GM12874 (cell line): ENCODE measurements around the gene KIAA1217.

Experiments
- CTCF ChIP-seq: IDR thresholded peaks from 2 replicates; pipeline ENCODE4 v1.5.1; 2011; ENCODE audit warnings: low read depth, mild to moderate bottlenecking, control low read depth, low read length, moderate library complexity; ENCODE audit not compliant: insufficient read depth

Gene KIAA1217

DNA sequence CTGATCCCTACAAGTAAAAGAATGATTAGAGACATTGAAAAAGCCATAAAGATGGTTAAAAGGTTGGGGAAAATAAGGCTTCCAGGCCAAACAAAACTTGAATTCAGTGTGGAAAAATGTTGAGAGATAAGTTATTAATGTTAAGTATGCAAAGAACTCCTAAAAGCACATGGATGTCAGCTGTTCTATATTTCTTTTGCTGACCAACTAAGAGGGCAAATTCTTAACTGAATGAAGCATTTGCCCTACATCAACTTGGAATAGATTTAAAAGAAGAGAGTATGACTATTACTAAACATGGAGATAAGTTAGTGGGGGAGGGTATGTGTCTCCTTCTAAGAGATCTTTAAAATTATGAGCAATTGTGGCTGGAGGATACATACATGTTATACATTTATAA, 124.8 kb downstream of the KIAA1217 start:
- no peak for TF ChIP-seq CTCF

DNA sequence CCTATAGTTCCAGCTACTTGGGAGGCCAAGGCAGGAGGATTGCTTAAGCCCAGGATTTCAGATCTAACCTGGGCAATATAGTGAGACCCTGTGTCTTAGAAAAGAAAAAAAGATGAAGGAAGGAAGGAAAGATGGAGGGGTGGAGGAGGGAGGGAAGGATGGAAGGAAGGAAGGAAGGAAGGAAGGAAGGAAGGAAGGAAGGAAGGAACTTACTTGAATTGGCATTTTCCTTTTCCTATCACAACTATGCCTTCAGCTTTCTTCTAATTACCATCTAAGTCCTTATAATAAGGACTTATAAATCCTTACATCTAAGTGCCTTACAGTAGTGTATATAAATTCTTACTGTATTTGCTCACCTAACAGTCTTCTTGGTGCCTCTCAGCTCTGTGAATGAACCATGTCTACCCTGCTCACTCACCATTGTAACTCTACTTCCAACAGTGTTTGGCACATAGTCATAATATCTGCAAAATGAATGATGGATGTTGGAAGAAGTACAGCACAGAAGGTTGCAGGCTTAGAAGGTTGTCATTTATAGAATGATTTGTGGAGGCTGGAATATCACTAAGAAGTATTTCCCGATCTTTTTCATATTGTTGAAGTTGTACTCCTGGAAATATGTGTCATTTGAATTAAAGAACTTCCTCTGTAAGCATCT, 125.5 kb downstream of the KIAA1217 start:
- TF ChIP-seq CTCF = no peak

GRCh38 chr10:24339387-24339786, 130.4 kb downstream of the KIAA1217 start:
- no peak for TF ChIP-seq CTCF

DNA sequence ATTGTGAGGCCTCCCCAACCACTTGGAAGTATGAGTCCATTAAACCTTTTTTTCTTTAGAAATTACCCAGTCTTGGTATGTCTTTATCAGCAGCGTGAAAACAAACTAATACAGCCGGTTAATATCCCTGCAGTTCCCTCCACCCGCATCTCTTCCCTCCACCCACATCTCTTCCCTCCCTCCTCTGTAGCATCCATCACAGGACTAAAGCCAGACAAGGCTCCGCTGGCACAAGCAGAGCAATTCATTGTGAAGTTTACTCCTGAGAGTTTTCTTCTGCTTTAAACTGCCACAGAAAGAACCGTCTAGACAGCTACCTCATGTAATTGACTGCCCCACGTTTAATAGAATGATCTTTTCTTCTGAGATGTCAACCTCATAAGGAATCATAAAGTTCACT, 131.5 kb downstream of the KIAA1217 start:
- TF ChIP-seq CTCF = no peak

DNA sequence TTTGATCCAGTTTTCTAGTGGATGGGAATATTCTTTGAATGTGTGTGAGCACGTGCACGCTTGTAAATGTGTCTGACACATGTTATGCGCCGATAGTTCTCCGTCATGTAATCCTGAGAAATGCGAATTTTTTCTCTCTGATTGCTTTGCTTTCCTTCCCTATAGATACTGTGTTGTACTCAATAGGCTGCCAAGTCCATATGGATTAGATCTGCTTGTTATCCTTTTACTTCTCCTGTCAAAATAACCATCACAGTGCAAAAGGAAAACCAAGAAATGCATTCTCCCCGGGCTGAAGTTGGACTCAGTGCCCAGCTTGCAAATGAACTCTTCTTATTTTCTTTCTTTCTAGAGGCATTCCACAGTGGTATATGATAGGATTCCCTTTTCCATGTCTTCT, 131.9 kb downstream of the KIAA1217 start:
- no peak for TF ChIP-seq CTCF

DNA sequence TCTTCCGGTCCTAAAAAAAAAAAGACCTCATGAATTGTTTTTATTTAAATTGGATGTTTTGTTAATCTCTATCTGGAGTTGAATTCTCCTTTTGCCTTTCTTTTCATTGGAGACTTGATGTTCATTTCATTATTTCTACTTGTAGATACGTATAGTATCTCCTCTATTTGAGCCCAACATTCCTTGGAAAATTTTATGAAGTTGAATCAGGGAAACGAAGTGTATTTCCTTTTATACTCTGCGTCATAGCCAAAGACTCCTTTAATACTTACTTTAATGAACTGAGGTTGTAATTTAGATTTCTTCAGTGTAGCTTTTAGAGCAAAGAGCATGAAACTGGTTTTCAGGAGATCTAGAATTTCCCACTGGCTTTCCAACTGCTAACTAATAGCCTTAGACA, 132.4 kb downstream of the KIAA1217 start:
- TF ChIP-seq CTCF = no peak

DNA sequence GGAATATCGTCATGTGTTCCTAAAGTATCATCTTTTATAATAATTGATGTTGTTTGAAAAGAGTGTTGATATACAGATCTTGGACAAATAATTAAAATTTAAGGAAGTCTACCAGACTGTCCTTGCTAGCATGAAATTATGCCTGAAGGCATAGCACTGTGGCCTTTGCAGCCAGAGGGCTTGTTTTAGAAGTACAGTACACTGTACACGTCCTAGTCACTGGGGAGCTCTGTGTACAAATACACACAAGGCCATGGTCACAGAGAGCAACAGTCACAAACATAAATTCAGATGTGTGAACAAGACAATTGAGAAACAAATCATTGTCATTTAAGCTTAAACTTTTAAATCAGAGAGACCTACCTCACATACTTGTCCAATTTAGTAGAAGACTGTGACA, 133.0 kb downstream of the KIAA1217 start:
- TF ChIP-seq CTCF = no peak
